AG09319 (cell line): ENCODE data around the gene CNTNAP2.

Experiments used
- DNase-seq: peaks from one replicate; pipeline ENCODE4 v3.0.0-alpha.2; 2010; ENCODE audit warnings: low read depth; ENCODE audit errors: extremely low read depth
- TF ChIP-seq, protein P1 (sequence below): IDR thresholded peaks from 2 replicates; pipeline ENCODE4 v1.5.1; 2011; ENCODE audit warnings: low read depth, mild to moderate bottlenecking, inconsistent platforms, low read length, moderate library complexity

The CNTNAP2 gene

DNA sequence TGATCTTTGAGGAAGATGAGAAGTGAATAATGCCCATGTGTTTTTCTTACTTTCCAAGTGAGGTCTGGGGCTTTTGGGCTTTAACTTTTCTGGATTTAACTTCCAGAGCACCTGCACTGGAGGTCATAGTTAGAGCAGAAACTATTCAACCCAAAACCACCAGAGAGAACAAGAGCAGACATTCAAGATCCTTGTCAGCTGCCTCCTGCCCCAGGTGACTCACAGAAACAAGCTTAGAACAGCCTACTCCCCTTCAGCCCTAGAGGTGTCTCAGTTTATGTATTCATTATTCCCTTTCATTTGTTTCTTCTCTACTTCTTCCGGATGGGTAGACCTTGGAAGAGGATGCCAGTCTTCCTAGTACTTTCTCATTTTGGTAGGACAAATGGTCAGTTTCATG, 270.5 kb downstream of the CNTNAP2 start:
- DNase-seq: no peak
- TF ChIP-seq, protein P1, sequence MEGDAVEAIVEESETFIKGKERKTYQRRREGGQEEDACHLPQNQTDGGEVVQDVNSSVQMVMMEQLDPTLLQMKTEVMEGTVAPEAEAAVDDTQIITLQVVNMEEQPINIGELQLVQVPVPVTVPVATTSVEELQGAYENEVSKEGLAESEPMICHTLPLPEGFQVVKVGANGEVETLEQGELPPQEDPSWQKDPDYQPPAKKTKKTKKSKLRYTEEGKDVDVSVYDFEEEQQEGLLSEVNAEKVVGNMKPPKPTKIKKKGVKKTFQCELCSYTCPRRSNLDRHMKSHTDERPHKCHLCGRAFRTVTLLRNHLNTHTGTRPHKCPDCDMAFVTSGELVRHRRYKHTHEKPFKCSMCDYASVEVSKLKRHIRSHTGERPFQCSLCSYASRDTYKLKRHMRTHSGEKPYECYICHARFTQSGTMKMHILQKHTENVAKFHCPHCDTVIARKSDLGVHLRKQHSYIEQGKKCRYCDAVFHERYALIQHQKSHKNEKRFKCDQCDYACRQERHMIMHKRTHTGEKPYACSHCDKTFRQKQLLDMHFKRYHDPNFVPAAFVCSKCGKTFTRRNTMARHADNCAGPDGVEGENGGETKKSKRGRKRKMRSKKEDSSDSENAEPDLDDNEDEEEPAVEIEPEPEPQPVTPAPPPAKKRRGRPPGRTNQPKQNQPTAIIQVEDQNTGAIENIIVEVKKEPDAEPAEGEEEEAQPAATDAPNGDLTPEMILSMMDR: no peak

DNA sequence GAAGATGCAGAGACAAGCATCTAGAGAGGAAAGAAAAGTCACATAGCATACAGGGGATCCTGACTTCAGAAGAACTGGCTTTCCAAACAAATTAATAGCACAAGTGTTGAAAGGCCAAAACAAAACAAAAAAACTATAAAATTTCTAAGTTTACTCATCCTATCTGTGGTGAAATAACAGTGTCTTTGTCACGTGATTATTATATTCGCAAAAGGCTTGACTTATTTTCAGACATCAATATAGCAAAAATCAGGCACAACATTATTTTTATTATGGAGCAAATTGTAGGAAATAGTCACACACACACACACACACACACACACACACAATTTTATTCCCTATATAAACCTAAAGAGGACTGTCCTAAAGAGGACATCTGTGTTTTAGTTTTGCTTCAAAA, 272.3 kb downstream of the CNTNAP2 start:
- TF ChIP-seq, protein P1: no peak
- no peak for DNase-seq

DNA sequence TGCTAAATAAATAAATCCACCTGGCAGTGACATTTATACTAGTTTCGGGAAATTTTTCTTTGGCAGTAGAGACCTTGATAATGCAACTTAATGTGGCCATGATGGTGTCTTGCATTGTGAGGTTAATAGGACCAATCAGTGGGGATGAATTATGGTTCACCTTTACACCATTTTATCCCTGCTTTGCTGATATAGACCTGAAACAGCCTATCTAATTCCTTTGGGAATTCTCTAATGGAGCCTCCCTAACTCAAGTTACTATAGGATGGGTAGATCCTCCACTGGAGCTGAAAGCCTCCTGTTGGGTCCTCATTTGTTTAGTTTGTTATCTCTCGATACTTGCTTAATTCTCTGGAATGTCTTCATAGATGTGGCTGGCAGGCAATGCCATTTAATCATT, 276.7 kb downstream of the CNTNAP2 start:
- no peak for DNase-seq
- TF ChIP-seq, protein P1: no peak

DNA sequence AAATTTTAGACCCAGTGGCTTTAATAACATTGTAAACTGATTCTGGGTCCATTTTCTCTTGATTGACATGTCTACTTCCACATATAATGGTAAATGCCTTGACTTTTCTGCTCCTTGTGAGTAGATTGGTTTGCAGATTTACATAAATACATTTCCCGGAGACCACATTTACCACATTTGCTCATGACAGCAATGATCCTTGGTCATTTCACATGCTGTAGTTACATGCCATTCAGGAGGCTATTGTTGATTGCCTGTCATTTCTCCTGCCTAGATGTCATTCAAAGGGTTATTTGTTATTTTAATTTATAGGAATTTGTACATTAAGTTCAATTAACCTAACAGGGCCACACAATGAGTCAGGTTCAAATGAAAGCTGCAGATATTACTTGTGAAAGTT, 280.5 kb downstream of the CNTNAP2 start:
- no peak for DNase-seq
- TF ChIP-seq, protein P1: no peak

DNA sequence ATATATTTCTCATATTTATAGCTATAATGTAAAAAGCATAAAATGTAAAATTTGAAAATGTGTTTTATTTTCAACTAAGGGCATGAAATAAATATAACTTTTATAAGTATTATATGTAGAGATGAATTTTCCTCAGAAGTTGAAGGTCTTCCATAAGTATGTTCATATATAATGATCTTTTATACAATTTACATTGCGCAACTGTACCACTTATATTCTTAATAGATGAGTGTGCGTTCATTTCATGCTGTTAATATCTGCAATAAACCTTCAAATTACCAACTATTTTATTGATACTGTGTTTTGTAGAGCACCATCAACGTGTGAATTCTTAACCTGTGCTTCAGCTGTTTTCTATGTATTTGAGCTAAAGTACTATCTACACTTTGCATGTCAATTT, 285.3 kb downstream of the CNTNAP2 start:
- no peak for DNase-seq
- TF ChIP-seq, protein P1: no peak

DNA sequence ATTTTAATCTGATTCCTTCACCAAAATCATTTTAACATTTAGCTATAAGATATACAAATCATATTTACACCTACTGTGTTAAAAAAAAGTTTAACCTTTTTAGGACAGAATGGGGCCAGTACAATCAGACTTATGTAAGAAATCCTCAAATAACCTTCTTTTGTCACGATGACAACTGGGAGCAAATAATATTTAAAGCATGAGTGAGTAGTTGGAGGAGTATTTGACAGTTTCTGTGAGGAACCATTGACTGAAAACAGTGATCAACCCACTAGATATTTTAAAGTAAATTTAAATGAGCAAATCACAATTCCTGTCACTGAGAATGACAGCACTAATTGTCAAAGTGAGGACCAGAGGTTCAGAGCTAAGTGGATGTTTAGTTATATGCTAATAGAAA, 289.1 kb downstream of the CNTNAP2 start:
- TF ChIP-seq, protein P1: no peak

DNA sequence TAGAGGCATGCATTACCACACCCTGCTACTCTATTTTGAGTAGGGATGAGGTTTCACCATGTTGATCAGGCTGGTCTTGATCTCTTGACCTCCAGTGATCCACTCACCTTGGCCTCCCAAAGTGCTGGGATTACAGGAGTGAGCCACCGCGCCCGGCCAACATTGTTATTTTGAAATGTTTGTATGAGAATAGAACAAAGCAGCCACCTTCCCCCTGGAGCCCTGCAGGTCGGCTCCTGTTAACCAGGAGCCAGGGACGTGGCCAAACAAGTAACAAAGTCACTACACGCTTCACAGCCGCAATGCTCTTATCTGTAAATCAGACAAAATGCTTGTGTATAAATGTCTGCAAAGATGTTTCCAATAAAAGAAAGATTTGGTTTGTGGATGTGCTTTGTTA, 295.4 kb downstream of the CNTNAP2 start:
- DNase-seq: no peak
- TF ChIP-seq, protein P1: no peak

More for the DNA sequence above, 289.1 kb downstream of the CNTNAP2 start:
- no peak for DNase-seq

DNA sequence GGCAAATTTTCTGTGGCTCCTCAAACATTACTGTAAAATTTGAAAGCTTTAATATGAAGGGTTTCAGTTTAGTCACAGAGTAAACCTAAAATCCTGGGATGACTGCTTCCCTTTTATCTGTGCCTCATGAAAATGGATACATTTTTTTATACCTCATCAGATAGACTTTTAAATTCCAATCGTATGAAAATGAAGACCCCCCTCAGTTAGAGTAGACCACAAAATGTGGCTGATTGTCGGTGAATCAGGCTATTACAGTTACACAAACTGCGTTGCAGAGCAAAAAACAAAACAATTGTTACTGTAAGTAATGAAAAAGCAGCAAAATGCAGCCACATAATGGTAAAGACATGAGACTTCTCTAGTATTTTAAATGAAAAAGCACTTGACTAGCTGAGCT, 296.2 kb downstream of the CNTNAP2 start:
- DNase-seq: no peak
- TF ChIP-seq, protein P1: no peak
